ENCODE results near the gene KRT8. TPM values are rescaled to one million over a fixed set of nuclear protein-coding genes. Genes with fewer than 3 reads are reported as not detected.
A peak's percentile ranks its signal among the peaks of the same experiment; 100 is the strongest.

KRT8 gene
- total RNA-seq, 4 donors from 2014 or later, result 0.20 to 19.7 (median 10.2) TPM

GRCh38 chr12:52907092-52907810 is 2.4 kb upstream of the KRT8 start:
- Histone ChIP-seq H3K9me3 (no peaks in the 10 kb centered on the region), H3K36me3 (no peaks in the 10 kb centered on the region), H3K4me1 (peaks cover 0 to 22% (median 9%) of the 10 kb centered on the region in 4 donors), H3K27ac (peak overlapping the region in 1 of 4 donors; percentile 64), H3K27me3 (peaks cover 0 to 4% of the 10 kb centered on the region in 2 donors), H3K4me3 (no peak overlapping the region)
- no peak for TF ChIP-seq CTCF (IDR thresholded peaks at IDR 0.05)
- no peak for TF ChIP-seq POLR2A (IDR thresholded peaks at IDR 0.05)
- TF ChIP-seq EP300 (IDR thresholded peaks at IDR 0.05), result no peak
- WGBS, 2 donors, result 26 to 29% methylated on average over 7 of the region's 7 CpGs
- DNase-seq (ENCODE audit: low spot score in 2 of 2), result no peak

DNA sequence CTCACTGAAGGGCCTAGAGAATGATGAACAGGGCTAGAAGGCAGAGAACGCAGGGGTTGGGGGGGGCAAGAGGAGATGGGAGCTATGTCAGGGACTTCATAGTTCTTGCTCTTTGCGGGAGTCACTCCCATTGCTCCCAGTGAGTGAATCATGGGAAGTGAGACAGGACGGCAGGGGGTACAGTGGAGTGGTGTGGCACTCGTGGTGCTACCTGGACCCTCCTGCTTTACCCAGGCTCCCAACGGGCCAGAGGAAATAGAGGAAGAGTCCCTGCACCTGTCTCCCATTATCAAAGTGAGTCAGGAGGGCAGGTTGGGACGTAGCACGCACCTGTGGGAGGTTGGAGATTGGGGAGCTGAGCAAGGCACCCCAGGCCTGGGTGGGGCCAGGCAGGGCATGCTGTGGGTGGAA is 1.3 kb upstream of the KRT8 start:
- H3K4me3 ChIP-seq, result no peak overlapping the region
- WGBS, 2 donors, result 88 to 99% methylated on average over 7 of the region's 7 CpGs
- H3K9me3 ChIP-seq, result no peaks in the 10 kb centered on the region
- peaks cover 0 to 4% of the 10 kb centered on the region in 2 donors for H3K27me3 ChIP-seq
- no peak for TF ChIP-seq POLR2A (IDR thresholded peaks at IDR 0.05)
- H3K27ac ChIP-seq, result peak overlapping the region in 1 of 4 donors; percentile 64
- no peaks in the 10 kb centered on the region for H3K36me3 ChIP-seq
- peaks cover 0 to 22% (median 9%) of the 10 kb centered on the region in 4 donors for H3K4me1 ChIP-seq
- DNase-seq (ENCODE audit: low spot score in 2 of 2), result no peak

GRCh38 chr12:52903855-52904508 is 894 bp downstream of the KRT8 start:
- H3K4me3 ChIP-seq, result peak overlapping the region; percentile 24 to 53 (median 42)
- H3K4me1 ChIP-seq, result peaks cover 0 to 22% (median 9%) of the 10 kb centered on the region in 4 donors
- no peak for DNase-seq (ENCODE audit: low spot score in 2 of 2)
- peaks cover 0 to 4% of the 10 kb centered on the region in 2 donors for H3K27me3 ChIP-seq
- H3K27ac ChIP-seq, result peak overlapping the region; percentile 41 to 75 (median 70)
- TF ChIP-seq EP300 (IDR thresholded peaks at IDR 0.05) (no peak), CTCF (IDR thresholded peaks at IDR 0.05) (no peak), POLR2A (IDR thresholded peaks at IDR 0.05) (no peak)
- 16 to 24% methylated on average over 24 to 26 of the region's 31 CpGs for WGBS, 2 donors
- H3K36me3 ChIP-seq, result no peaks in the 10 kb centered on the region
- H3K9me3 ChIP-seq, result no peaks in the 10 kb centered on the region

- DNase-seq (ENCODE audit: low spot score in 2 of 2), result peak; percentile 17 to 45
- Histone ChIP-seq H3K9me3 (no peaks in the 10 kb centered on the region), H3K27ac (peak overlapping the region; percentile 41 to 75 (median 70)), H3K4me1 (peaks cover 0 to 22% (median 9%) of the 10 kb centered on the region in 4 donors), H3K4me3 (peak overlapping the region; percentile 24 to 53 (median 42)), H3K36me3 (no peaks in the 10 kb centered on the region), H3K27me3 (peaks cover 0 to 4% of the 10 kb centered on the region in 2 donors)
- TF ChIP-seq POLR2A (IDR thresholded peaks at IDR 0.05) (peak in 1 of 2 donors; percentile 83), CTCF (IDR thresholded peaks at IDR 0.05) (peak in 2 of 5 experiments; percentile 32 to 69), EP300 (IDR thresholded peaks at IDR 0.05) (peak in 1 of 2 donors; percentile 24)
- 12 to 26% methylated on average over 21 to 22 of the region's 34 CpGs for WGBS, 2 donors
These were observed 1.5 kb downstream of the KRT8 start for GRCh38 chr12:52903285-52903854.

- Histone ChIP-seq H3K4me3 (no peak overlapping the region), H3K36me3 (no peaks in the 10 kb centered on the region), H3K27ac (peak overlapping the region in 1 of 4 donors; percentile 75), H3K4me1 (peaks cover 0 to 14% (median 9%) of the 10 kb centered on the region in 4 donors), H3K27me3 (peaks cover 0 to 4% of the 10 kb centered on the region in 2 donors), H3K9me3 (no peaks in the 10 kb centered on the region)
- no peak for DNase-seq (ENCODE audit: low spot score in 2 of 2)
- 85 to 88% methylated on average over 13 of the region's 13 CpGs for WGBS, 2 donors
- TF ChIP-seq POLR2A (IDR thresholded peaks at IDR 0.05) (no peak), EP300 (IDR thresholded peaks at IDR 0.05) (no peak), CTCF (IDR thresholded peaks at IDR 0.05) (no peak)
These were observed 2.9 kb downstream of the KRT8 start for GRCh38 chr12:52901715-52902541.

All from tibial nerve (tissue), 4 donors.